ENCODE measurements around the gene ADGRD1. TPM values are rescaled to one million over a fixed set of nuclear protein-coding genes. Genes with fewer than 3 reads are reported as not detected.

Gene ADGRD1
- total RNA-seq, 1 donor from 2014 or later, result 4.0 TPM

- Mint-ChIP-seq H3K27ac (no peak overlapping the region), H3K4me3 (ENCODE audit: low read depth) (no peak overlapping the region), H3K27me3 (peaks cover 8% of the 10 kb centered on the region), H3K36me3 (ENCODE audit: insufficient read depth) (peaks cover 1% of the 10 kb centered on the region), H3K4me1 (ENCODE audit: low read depth) (no peaks in the 10 kb centered on the region), H3K9me3 (ENCODE audit: low read depth) (no peaks in the 10 kb centered on the region)
- DNase-seq (ENCODE audit: low spot score, unreplicated experiment), result no peak
- no peak for TF ChIP-seq CTCF (IDR thresholded peaks at IDR 0.05; ENCODE audit: unreplicated experiment)
These were observed 152.1 kb downstream of the ADGRD1 start for GRCh38 chr12:131105736-131106348.

- DNase-seq (ENCODE audit: low spot score, unreplicated experiment), result no peak
- no peak for TF ChIP-seq CTCF (IDR thresholded peaks at IDR 0.05; ENCODE audit: unreplicated experiment)
- no peak overlapping the region for H3K4me3 Mint-ChIP-seq (ENCODE audit: low read depth)
- H3K9me3 Mint-ChIP-seq (ENCODE audit: low read depth), result no peaks in the 10 kb centered on the region
- H3K4me1 Mint-ChIP-seq (ENCODE audit: low read depth), result no peaks in the 10 kb centered on the region
- peaks cover 1% of the 10 kb centered on the region for H3K36me3 Mint-ChIP-seq (ENCODE audit: insufficient read depth)
- H3K27ac Mint-ChIP-seq, result no peak overlapping the region
- H3K27me3 Mint-ChIP-seq, result peaks cover 9% of the 10 kb centered on the region
These were observed 152.7 kb downstream of the ADGRD1 start for GRCh38 chr12:131106349-131106941.

DNA sequence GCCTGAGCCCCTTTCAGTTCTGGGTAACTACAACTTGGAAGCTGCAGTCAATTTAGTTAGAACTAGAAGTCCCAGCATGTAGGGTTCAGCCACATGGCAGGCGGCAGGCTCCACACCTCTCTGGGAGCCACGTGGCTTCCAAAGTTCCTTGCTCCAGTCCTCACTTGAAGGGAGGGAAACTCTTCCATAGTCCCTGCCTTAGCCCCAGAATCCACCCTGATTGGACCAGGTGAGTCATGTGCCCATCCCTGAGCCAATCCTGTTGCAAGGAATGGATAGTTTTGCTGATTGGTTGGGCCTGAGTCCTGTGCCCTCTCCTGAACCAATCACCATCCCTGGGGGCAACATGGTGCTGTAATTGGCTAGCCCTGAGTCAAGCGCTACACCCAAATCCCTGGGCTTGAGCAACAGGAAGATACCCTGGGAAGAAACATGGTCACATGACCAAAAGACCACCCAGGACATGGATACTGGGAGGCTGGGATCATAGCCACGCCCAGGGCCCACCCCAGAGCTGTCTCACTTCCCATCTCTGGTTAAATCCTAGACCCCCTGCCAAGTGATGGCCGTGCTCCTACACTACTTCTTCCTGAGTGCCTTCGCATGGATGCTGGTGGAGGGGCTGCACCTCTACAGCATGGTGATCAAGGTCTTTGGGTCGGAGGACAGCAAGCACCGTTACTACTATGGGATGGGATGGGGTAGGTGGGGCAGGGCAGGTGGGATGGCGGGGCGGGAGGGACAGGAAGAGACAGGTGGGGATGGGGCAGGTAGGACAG lies 154.7 kb downstream of the ADGRD1 start:
- Mint-ChIP-seq H3K4me1 (ENCODE audit: low read depth) (no peaks in the 10 kb centered on the region), H3K4me3 (ENCODE audit: low read depth) (no peak overlapping the region), H3K36me3 (ENCODE audit: insufficient read depth) (peaks cover 1% of the 10 kb centered on the region), H3K27me3 (peaks cover 12% of the 10 kb centered on the region), H3K27ac (no peak overlapping the region), H3K9me3 (ENCODE audit: low read depth) (no peaks in the 10 kb centered on the region)
- no peak for TF ChIP-seq CTCF (IDR thresholded peaks at IDR 0.05; ENCODE audit: unreplicated experiment)
- no peak for DNase-seq (ENCODE audit: low spot score, unreplicated experiment)

DNA sequence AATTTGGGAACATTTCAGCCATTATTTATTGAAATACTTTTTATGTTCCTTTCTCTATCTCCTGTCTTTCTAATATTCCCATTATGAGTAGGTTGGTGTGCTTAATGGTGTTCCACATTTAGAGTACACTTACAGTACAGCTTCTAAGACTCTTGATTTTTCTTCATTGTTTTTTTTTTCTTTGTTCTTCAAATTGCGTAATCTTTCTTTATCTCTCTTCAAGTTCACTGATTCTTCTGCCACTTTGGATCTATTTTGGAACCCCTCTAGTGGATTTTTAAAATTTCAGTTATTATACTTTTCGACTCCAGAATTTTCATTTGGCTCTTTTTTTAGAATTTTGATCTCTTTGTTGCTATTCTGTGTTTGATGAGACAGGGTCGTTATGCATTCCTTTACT lies 157.7 kb downstream of the ADGRD1 start:
- DNase-seq (ENCODE audit: low spot score, unreplicated experiment), result no peak
- no peak overlapping the region for H3K4me3 Mint-ChIP-seq (ENCODE audit: low read depth)
- peaks cover 1% of the 10 kb centered on the region for H3K36me3 Mint-ChIP-seq (ENCODE audit: insufficient read depth)
- no peaks in the 10 kb centered on the region for H3K4me1 Mint-ChIP-seq (ENCODE audit: low read depth)
- H3K27me3 Mint-ChIP-seq, result peaks cover 22% of the 10 kb centered on the region
- no peak for TF ChIP-seq CTCF (IDR thresholded peaks at IDR 0.05; ENCODE audit: unreplicated experiment)
- H3K9me3 Mint-ChIP-seq (ENCODE audit: low read depth), result no peaks in the 10 kb centered on the region
- H3K27ac Mint-ChIP-seq, result no peak overlapping the region

DNA sequence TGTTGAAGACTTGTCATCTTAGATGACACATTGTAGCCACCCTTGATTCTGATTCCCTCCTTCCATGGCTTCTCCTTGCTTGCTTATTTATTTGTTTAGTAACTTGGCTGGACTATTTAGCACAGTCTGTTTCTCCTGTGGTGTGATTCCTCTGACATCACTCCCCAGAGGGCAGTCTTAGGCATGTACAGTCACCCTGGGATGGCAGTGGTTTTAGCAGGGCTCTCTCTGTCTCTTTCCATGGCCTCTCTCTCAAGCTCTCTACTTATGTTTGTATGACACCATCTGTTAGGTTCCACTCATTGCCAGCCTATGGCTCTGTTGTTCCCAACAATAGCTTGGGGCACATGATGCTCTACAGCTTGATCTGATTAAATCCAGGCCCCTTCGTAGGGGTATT lies 158.3 kb downstream of the ADGRD1 start:
- Mint-ChIP-seq H3K4me3 (ENCODE audit: low read depth) (no peak overlapping the region), H3K27ac (no peak overlapping the region), H3K4me1 (ENCODE audit: low read depth) (no peaks in the 10 kb centered on the region), H3K36me3 (ENCODE audit: insufficient read depth) (peaks cover 1% of the 10 kb centered on the region), H3K9me3 (ENCODE audit: low read depth) (no peaks in the 10 kb centered on the region), H3K27me3 (peaks cover 19% of the 10 kb centered on the region)
- no peak for TF ChIP-seq CTCF (IDR thresholded peaks at IDR 0.05; ENCODE audit: unreplicated experiment)
- DNase-seq (ENCODE audit: low spot score, unreplicated experiment), result no peak
